CD14-positive monocyte (primary cell): ENCODE measurements around the gene AP5B1. TPM values are rescaled to one million over a fixed set of nuclear protein-coding genes. Genes with fewer than 3 reads are reported as not detected.

Source experiments
- DNase-seq, 3 donors: peaks; one replicate each; pipeline ENCODE4 v3.0.0-alpha.2; 2011 to 2022
- H2AFZ ChIP-seq: 2 replicates; pipeline ENCODE4 v1.6.0; 2012; ENCODE audit warnings: mild to moderate bottlenecking, low read depth, low read length, inconsistent platforms; ENCODE audit not compliant: insufficient read depth, poor library complexity, severe bottlenecking
- H3K27ac ChIP-seq, 2 donors: 1 replicate in 1 of 2; 2 replicates in 1 of 2; pipeline ENCODE4 v1.5.1; 2012 to 2013; ENCODE audit warnings: low read length in 2 of 2, control low read depth in 1 of 2, inconsistent platforms in 1 of 2, low read depth in 1 of 2, mild to moderate bottlenecking in 1 of 2
- H3K27me3 ChIP-seq, 2 donors: one replicate each; pipeline versions ENCODE4 v1.6.0 to v1.6.1; 2011 to 2013; ENCODE audit warnings: low read length in 2 of 2; ENCODE audit not compliant: control insufficient read depth in 2 of 2, insufficient read depth in 2 of 2
- H3K36me3 ChIP-seq, 2 donors: replicated peaks in 1 of 2; 1 replicate in 1 of 2; 2 replicates in 1 of 2; pipeline versions ENCODE4 v1.5.1 to v1.6.1; 2012 to 2013; ENCODE audit warnings: low read length in 2 of 2, control low read depth in 1 of 2, inconsistent platforms in 1 of 2, mild to moderate bottlenecking in 1 of 2; ENCODE audit not compliant: insufficient read depth in 2 of 2, control insufficient read depth in 1 of 2
- H3K4me1 ChIP-seq, 2 donors: 1 replicate in 1 of 2; 2 replicates in 1 of 2; pipeline versions ENCODE4 v1.5.1 to v1.6.1; 2012 to 2013; ENCODE audit warnings: low read length in 2 of 2, control low read depth in 1 of 2, inconsistent platforms in 1 of 2, mild to moderate bottlenecking in 1 of 2, moderate library complexity in 1 of 2; ENCODE audit not compliant: insufficient read depth in 2 of 2, control insufficient read depth in 1 of 2
- H3K4me2 ChIP-seq: replicated peaks from 2 replicates; pipeline ENCODE3; 2012; ENCODE audit warnings: low read length, moderate library complexity, mild to moderate bottlenecking; ENCODE audit not compliant: poor library complexity, severe bottlenecking; ENCODE audit errors: extremely low read depth
- H3K4me3 ChIP-seq, 3 experiments: fragments of 200-600 bp in 1 of 3; sonication (generic) in 1 of 3; replicated peaks in 1 of 3; 1 replicate in 2 of 3; 2 replicates in 1 of 3; pipeline ENCODE4 v1.5.1; 2011 to 2013; ENCODE audit warnings: low read length in 3 of 3, mild to moderate bottlenecking in 3 of 3, control low read depth in 2 of 3, low read depth in 2 of 3, inconsistent platforms in 1 of 3, moderate library complexity in 1 of 3
- H3K79me2 ChIP-seq: 2 replicates; pipeline ENCODE4 v1.6.0; 2012; ENCODE audit warnings: mild to moderate bottlenecking, control low read depth, inconsistent platforms, low read length, moderate library complexity; ENCODE audit not compliant: insufficient read depth
- H3K9ac ChIP-seq: 2 replicates; pipeline ENCODE4 v1.6.0; 2017; ENCODE audit warnings: low read length, mild to moderate bottlenecking; ENCODE audit not compliant: insufficient read depth, poor library complexity, severe bottlenecking
- H3K9me3 ChIP-seq, 2 donors: replicated peaks in 1 of 2; 1 replicate in 1 of 2; 2 replicates in 1 of 2; pipeline versions ENCODE4 v1.5.1 to v1.6.1; 2012 to 2013; ENCODE audit warnings: low read length in 2 of 2, control low read depth in 1 of 2; ENCODE audit not compliant: control insufficient read depth in 1 of 2, insufficient read depth in 1 of 2
- H4K20me1 ChIP-seq: 2 replicates; pipeline ENCODE4 v1.6.0; 2012; ENCODE audit warnings: mild to moderate bottlenecking, low read length, control low read depth, moderate library complexity; ENCODE audit not compliant: insufficient read depth
- H3K27ac Mint-ChIP-seq, 7 donors: one replicate each; pipeline ENCODE4 v1.8.0; 2020; ENCODE audit warnings: mild to moderate bottlenecking in 7 of 7, mixed read lengths in 7 of 7, moderate library complexity in 6 of 7, inconsistent platforms in 2 of 7
- H3K27me3 Mint-ChIP-seq, 3 donors: one replicate each; pipeline ENCODE4 v1.8.0; 2021 to 2022; ENCODE audit warnings: low read depth in 3 of 3, mild to moderate bottlenecking in 3 of 3, mixed read lengths in 3 of 3, moderate library complexity in 3 of 3, inconsistent platforms in 1 of 3
- H3K36me3 Mint-ChIP-seq, 2 donors: one replicate each; pipeline ENCODE4 v1.8.0; 2020; ENCODE audit warnings: mixed read lengths in 2 of 2, inconsistent platforms in 1 of 2, mild to moderate bottlenecking in 1 of 2
- H3K4me1 Mint-ChIP-seq: one replicate; pipeline ENCODE4 v1.8.0; 2020; ENCODE audit warnings: mild to moderate bottlenecking, mixed read lengths
- H3K4me3 Mint-ChIP-seq, 2 donors: one replicate each; pipeline ENCODE4 v1.8.0; 2020; ENCODE audit warnings: mild to moderate bottlenecking in 2 of 2, mixed read lengths in 2 of 2, moderate library complexity in 1 of 2
- H3K9me3 Mint-ChIP-seq, 7 donors: one replicate each; pipeline ENCODE4 v1.8.0; 2020 to 2022; ENCODE audit warnings: mixed read lengths in 7 of 7, mild to moderate bottlenecking in 6 of 7, moderate library complexity in 6 of 7, inconsistent platforms in 2 of 7
- WGBS: methylation state at CpG from one replicate; pipeline ENCODE4 v1.1.5; 2013; ENCODE audit warnings: missing lambda C conversion rate; ENCODE audit not compliant: insufficient coverage; 5-methylcytosine and 5-hydroxymethylcytosine counted together
- intact Hi-C, 2 donors: fragments of 100-400 bp; cut with micrococcal nuclease; formaldehyde crosslinking; loops; one replicate each; pipeline versions ENCODE4 v1.15.0 to v1.15.1; 2023
- polyA plus RNA-seq, 3 donors: library from polyadenylated mRNA; depleted of rRNA in 1 of 3; unstranded in 2 of 3; stranded (reverse) in 1 of 3; fragments of 300-500 nt in 2 of 3; fragments of >200 nt in 1 of 3; fragmentation: Illumina TruSeq in 2 of 3; gene quantifications; 1 replicate in 2 of 3; 2 replicates in 1 of 3; pipeline ENCODE4 v1.2.3, GENCODE V29; 2012 to 2021
- TF ChIP-seq, protein P1 (sequence below): fragments of 200-600 bp; IDR thresholded peaks from one replicate; pipeline ENCODE4 v1.8.0; 2022; ENCODE audit warnings: antibody characterized with exemption, mild to moderate bottlenecking

AP5B1 gene
- polyA plus RNA-seq, 3 donors, result 33.7 to 46.4 (median 35.1) TPM

- intact Hi-C loops, result no loop called here
- H3K4me1 ChIP-seq, result peaks cover 15 to 17% of the 10 kb centered on the region in 2 donors
- H2AFZ ChIP-seq, result no peak overlapping the region
- H3K4me1 Mint-ChIP-seq, result peaks cover 23% of the 10 kb centered on the region
- no peaks in the 10 kb centered on the region for H3K36me3 Mint-ChIP-seq
- no peak overlapping the region for H3K4me3 Mint-ChIP-seq
- H3K9ac ChIP-seq, result no peak overlapping the region
- 82% methylated on average over 10 of the region's 15 CpGs for WGBS
- no peaks in the 10 kb centered on the region for H3K36me3 ChIP-seq
- no peaks in the 10 kb centered on the region for H3K27me3 ChIP-seq
- H3K4me3 ChIP-seq, result no peak overlapping the region
- H3K9me3 ChIP-seq, result no peaks in the 10 kb centered on the region
- peaks cover 0 to 6% (median 2%) of the 10 kb centered on the region in 3 donors for H3K27me3 Mint-ChIP-seq
- no peak overlapping the region for H3K27ac Mint-ChIP-seq
- no peaks in the 10 kb centered on the region for H4K20me1 ChIP-seq
- peaks cover 0 to 2% (median 0%) of the 10 kb centered on the region in 7 donors for H3K9me3 Mint-ChIP-seq
- DNase-seq, result no peak
- H3K79me2 ChIP-seq, result no peaks in the 10 kb centered on the region
- TF ChIP-seq, protein P1, sequence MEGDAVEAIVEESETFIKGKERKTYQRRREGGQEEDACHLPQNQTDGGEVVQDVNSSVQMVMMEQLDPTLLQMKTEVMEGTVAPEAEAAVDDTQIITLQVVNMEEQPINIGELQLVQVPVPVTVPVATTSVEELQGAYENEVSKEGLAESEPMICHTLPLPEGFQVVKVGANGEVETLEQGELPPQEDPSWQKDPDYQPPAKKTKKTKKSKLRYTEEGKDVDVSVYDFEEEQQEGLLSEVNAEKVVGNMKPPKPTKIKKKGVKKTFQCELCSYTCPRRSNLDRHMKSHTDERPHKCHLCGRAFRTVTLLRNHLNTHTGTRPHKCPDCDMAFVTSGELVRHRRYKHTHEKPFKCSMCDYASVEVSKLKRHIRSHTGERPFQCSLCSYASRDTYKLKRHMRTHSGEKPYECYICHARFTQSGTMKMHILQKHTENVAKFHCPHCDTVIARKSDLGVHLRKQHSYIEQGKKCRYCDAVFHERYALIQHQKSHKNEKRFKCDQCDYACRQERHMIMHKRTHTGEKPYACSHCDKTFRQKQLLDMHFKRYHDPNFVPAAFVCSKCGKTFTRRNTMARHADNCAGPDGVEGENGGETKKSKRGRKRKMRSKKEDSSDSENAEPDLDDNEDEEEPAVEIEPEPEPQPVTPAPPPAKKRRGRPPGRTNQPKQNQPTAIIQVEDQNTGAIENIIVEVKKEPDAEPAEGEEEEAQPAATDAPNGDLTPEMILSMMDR, result no peak
- no peak overlapping the region for H3K27ac ChIP-seq
- H3K4me2 ChIP-seq, result no peak overlapping the region
Measured at GRCh38 chr11:65822776-65823528, 42.2 kb upstream of the AP5B1 start.

- WGBS, result 37% methylated on average over 8 of the region's 8 CpGs
- Histone ChIP-seq H3K36me3 (no peaks in the 10 kb centered on the region), H3K4me1 (peaks cover 26 to 31% of the 10 kb centered on the region in 2 donors), H3K27me3 (no peaks in the 10 kb centered on the region), H3K4me3 (no peak overlapping the region), H3K79me2 (peaks cover 12% of the 10 kb centered on the region), H3K9ac (no peak overlapping the region), H2AFZ (peak overlapping the region; percentile 49), H3K27ac (no peak overlapping the region), H3K9me3 (no peaks in the 10 kb centered on the region), H4K20me1 (no peaks in the 10 kb centered on the region), H3K4me2 (no peak overlapping the region)
- intact Hi-C loops, result no loop called here
- TF ChIP-seq, protein P1, result no peak
- peaks cover 0 to 2% (median 0%) of the 10 kb centered on the region in 7 donors for H3K9me3 Mint-ChIP-seq
- H3K4me1 Mint-ChIP-seq, result peaks cover 32% of the 10 kb centered on the region
- DNase-seq, result peak; percentile 12 to 56 (median 22)
- no peak overlapping the region for H3K4me3 Mint-ChIP-seq
- peaks cover 0 to 5% of the 10 kb centered on the region in 2 donors for H3K36me3 Mint-ChIP-seq
- peaks cover 0 to 4% (median 2%) of the 10 kb centered on the region in 3 donors for H3K27me3 Mint-ChIP-seq
- no peak overlapping the region for H3K27ac Mint-ChIP-seq
Measured at GRCh38 chr11:65821107-65821506, 40.3 kb upstream of the AP5B1 start.
